Lung (tissue), 12 donors: ENCODE data around the gene TMEM186. TPM values are rescaled to one million over a fixed set of nuclear protein-coding genes. Genes with fewer than 3 reads are reported as not detected.

ENCODE experiments used
- ATAC-seq: fragments of 200-7000 bp; cut with Tn5 transposase; one replicate; pipeline ENCODE4 v1.9.1; 2020; ENCODE audit warnings: moderate number of reproducible peaks; ENCODE audit not compliant: insufficient read depth, low FRiP score
- DNase-seq, 3 donors: peaks; one replicate each; pipeline ENCODE4 v3.0.0-alpha.2; 2013 to 2017
- H3K27ac ChIP-seq, 2 donors: one replicate each; pipeline ENCODE4 v1.5.1; 2013; ENCODE audit warnings: mild to moderate bottlenecking in 2 of 2, moderate library complexity in 2 of 2, control low read depth in 1 of 2, inconsistent platforms in 1 of 2, low read depth in 1 of 2, low read length in 1 of 2
- H3K27me3 ChIP-seq, 3 donors: one replicate each; pipeline ENCODE4 v1.5.1; 2013; ENCODE audit warnings: low read length in 2 of 3; ENCODE audit not compliant: control insufficient read depth in 3 of 3, insufficient read depth in 3 of 3
- H3K36me3 ChIP-seq, 4 donors: one replicate each; pipeline ENCODE4 v1.5.1; 2013; ENCODE audit warnings: low read length in 4 of 4, mild to moderate bottlenecking in 1 of 4, moderate library complexity in 1 of 4; ENCODE audit not compliant: control insufficient read depth in 4 of 4, insufficient read depth in 4 of 4
- H3K4me1 ChIP-seq, 5 donors: one replicate each; pipeline ENCODE4 v1.5.1; 2013; ENCODE audit warnings: low read length in 5 of 5, mild to moderate bottlenecking in 2 of 5, moderate library complexity in 1 of 5; ENCODE audit not compliant: control insufficient read depth in 5 of 5, insufficient read depth in 5 of 5
- H3K4me3 ChIP-seq: one replicate; pipeline ENCODE4 v1.5.1; 2013; ENCODE audit warnings: mild to moderate bottlenecking, control low read depth, moderate library complexity
- H3K9ac ChIP-seq, 2 donors: one replicate each; pipeline ENCODE4 v1.5.1; 2013; ENCODE audit warnings: low read length in 2 of 2, control low read depth in 1 of 2; ENCODE audit not compliant: insufficient read depth in 1 of 2
- H3K9me3 ChIP-seq, 4 donors: one replicate each; pipeline ENCODE4 v1.5.1; 2013; ENCODE audit warnings: low read length in 3 of 4, mild to moderate bottlenecking in 1 of 4, moderate library complexity in 1 of 4; ENCODE audit not compliant: control insufficient read depth in 4 of 4, insufficient read depth in 3 of 4
- CTCF ChIP-seq: IDR thresholded peaks from 2 replicates; pipeline ENCODE4 v1.5.1; 2012; ENCODE audit warnings: mild to moderate bottlenecking; ENCODE audit errors: control extremely low read depth, extremely low read depth
- WGBS, 2 donors: extraction: QIAGEN DNeasy Blood & Tissue Kit; methylation state at CpG; one replicate each; pipeline ENCODE4 v1.1.7; 2013; 5-methylcytosine and 5-hydroxymethylcytosine counted together
- polyA plus RNA-seq, 2 donors: library from polyadenylated mRNA; stranded (reverse); fragments of 200-250 nt; gene quantifications; one replicate each; pipeline ENCODE4 v1.2.1, GENCODE V29; 2013
- total RNA-seq, 2 donors: library from RNA; depleted of rRNA in 1 of 2; stranded (reverse); fragments of >200 nt in 1 of 2; gene quantifications; one replicate each; pipeline ENCODE4 v1.2.1, GENCODE V29; 2014 to 2021
- donor health status: control.
- donor health status: control.
- donor health status: Bipolar disorder and iron deficiency.
- donor health status: healthy.
- donor health status: DM: yes; HTN: yes; CAD: no.

TMEM186 gene
- total and polyA plus RNA-seq, 4 donors: 6.5 to 10.7 (median 8.2) TPM

GRCh38 chr16:8832717-8833105, 35.3 kb upstream of the TMEM186 start:
- Histone ChIP-seq H3K9me3 (no peaks in the 10 kb centered on the region), H3K27ac (no peak overlapping the region), H3K36me3 (peaks cover 0 to 32% (median 14%) of the 10 kb centered on the region in 4 donors), H3K27me3 (no peaks in the 10 kb centered on the region), H3K4me1 (peaks cover 0 to 2% (median 0%) of the 10 kb centered on the region in 5 donors), H3K9ac (no peak overlapping the region), H3K4me3 (no peak overlapping the region)
- WGBS, 2 donors: 78 to 84% methylated on average over 16 of the region's 16 CpGs
- no peak for TF ChIP-seq CTCF
- no peak for ATAC-seq
- no peak for DNase-seq

DNA sequence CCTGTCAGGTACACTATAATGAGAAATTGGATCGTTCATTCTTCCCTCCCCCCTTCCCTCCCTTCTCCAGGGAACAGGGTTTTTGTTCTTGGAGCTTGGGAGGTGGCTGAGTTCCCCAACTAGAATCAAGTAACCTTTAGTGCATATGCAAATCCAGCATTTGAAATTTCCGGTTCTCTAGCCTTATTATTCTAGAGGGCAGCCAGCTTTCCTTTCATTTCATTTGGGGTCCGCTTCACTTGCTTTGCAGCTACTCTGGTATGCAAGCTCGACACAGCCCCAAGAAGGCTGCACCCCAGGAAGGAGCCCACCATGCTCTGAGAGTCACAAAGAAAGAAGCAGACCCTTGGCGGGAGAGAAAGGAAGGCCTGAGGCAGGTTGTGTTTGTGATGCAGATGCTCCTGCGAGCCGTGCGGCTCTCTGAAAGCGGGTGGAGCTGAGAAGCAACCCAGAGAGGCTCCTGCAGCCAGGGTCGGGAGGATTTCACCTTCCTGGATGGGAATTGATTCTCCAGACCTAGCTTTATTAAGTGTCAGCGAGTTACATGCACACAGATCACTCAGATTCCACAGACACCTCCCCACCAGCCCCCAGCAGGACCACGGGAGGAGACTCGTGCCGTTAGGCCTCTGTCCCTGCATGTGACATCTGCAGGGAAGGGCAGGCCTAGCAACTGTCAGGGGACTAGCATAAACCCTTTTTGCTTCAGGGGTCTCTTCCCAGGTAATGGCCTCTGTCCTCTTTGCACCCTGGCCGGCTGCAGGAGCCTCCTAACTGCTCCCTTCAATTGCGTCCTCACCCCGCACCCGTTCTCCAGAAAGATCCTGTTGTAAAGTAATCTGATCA, 34.7 kb upstream of the TMEM186 start:
- Histone ChIP-seq H3K9me3 (no peaks in the 10 kb centered on the region), H3K4me1 (peaks cover 0 to 1% (median 0%) of the 10 kb centered on the region in 5 donors), H3K9ac (no peak overlapping the region), H3K27me3 (no peaks in the 10 kb centered on the region), H3K27ac (no peak overlapping the region), H3K36me3 (peaks cover 0 to 32% (median 14%) of the 10 kb centered on the region in 4 donors), H3K4me3 (no peak overlapping the region)
- WGBS, 2 donors: 90 to 94% methylated on average over 18 of the region's 18 CpGs
- TF ChIP-seq CTCF: no peak
- no peak for ATAC-seq
- DNase-seq: no peak

GRCh38 chr16:8831450-8831849, 34.0 kb upstream of the TMEM186 start:
- DNase-seq: no peak
- Histone ChIP-seq H3K4me3 (no peak overlapping the region), H3K9me3 (no peaks in the 10 kb centered on the region), H3K4me1 (peaks cover 0 to 1% (median 0%) of the 10 kb centered on the region in 5 donors), H3K36me3 (peaks cover 0 to 32% (median 14%) of the 10 kb centered on the region in 4 donors), H3K9ac (no peak overlapping the region), H3K27ac (no peak overlapping the region), H3K27me3 (no peaks in the 10 kb centered on the region)
- 94 to 97% methylated on average over 9 of the region's 9 CpGs for WGBS, 2 donors
- TF ChIP-seq CTCF: no peak
- ATAC-seq: no peak
